Stimulated activated CD8-positive, alpha-beta memory T cell treated with anti-CD3 and anti-CD28 coated beads, Interleukin-2, amount 100 ng/mL, for 48 hours (primary cell): ENCODE data around the gene MFAP2.
A peak's percentile ranks its signal among the peaks of the same experiment; 100 is the strongest.
"Not testable (repeated sequence)": the region's sequence is repeated elsewhere in the genome, so short reads cannot be mapped to it uniquely, and the experiment has no call there.

Experiments used
- DNase-seq, 2 donors: peaks; one replicate each; pipeline ENCODE4 v3.0.0-alpha.2; 2020; ENCODE audit warnings: low read depth in 2 of 2

MFAP2 gene

DNA sequence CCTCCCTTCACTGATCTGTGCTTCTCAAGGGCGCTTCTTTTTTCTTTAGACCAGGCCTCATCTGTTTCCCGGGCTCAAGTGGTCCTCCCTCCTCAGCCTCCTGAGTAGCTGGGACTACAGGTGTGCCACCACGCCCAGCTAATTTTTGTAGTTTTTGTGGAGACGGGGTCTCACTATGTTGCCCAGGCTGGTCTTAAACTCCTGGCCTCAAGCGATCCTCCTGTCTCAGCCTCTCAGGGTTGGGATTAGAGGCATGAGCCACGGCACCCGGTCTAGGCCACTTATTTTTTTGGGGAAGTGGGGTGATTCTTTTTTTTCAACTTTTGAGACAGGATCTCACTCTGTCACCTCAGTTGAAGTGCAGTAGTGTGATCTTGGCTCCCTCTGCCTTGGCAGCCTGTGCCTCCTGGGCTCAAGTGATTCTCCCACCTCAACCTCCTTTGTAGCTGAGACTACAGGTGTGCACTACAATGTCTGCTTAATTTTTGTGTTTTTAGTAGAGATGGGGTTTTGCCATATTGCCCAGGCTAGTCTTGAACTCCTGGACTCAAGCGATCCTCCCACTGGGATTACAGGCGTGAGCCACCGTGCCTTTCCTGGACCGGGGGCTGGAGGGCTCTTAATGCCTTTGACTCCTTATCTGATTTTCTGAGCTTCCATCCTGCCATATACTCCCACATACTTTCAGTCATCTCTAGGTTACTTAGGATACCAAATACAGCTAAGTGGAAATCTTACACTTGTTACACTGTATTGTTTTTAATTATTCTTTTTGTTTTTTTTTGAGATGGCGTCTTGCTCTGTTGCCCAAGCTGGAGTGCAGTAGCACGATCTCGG, 18.9 kb downstream of the MFAP2 start:
- DNase-seq, result no peak

DNA sequence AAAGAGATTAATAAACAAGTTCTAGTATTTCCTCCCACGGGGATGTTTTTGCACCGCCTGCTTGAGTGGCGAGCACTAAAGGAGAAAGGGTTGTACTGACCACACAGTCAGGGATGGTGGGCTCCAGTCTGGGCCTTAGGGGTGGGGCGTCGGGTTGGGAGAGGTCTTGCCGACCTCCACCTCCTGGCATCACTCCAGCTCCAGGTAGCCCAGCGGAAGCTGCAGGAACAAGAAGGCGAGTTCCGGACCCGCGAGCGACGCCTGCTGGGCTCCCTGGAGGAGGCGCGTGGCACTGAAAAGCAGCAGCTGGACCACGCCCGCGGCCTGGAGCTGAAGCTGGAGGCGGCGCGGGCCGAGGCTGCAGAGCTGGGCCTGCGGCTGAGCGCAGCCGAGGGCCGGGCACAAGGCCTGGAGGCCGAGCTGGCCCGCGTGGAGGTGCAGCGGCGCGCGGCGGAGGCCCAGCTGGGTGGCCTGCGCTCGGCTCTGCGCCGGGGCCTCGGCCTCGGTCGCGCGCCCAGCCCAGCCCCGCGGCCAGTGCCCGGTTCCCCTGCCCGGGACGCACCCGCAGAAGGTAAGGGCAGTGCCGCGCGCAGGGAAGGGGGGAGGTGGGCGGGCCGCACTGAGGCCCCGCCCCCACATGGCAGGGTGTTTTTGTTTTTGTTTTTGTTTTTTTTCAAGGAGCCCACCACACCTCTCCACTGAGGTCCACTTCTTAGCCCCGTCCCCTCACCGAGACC, 19.7 kb downstream of the MFAP2 start:
- peak; percentile 75 to 78 for DNase-seq

DNA sequence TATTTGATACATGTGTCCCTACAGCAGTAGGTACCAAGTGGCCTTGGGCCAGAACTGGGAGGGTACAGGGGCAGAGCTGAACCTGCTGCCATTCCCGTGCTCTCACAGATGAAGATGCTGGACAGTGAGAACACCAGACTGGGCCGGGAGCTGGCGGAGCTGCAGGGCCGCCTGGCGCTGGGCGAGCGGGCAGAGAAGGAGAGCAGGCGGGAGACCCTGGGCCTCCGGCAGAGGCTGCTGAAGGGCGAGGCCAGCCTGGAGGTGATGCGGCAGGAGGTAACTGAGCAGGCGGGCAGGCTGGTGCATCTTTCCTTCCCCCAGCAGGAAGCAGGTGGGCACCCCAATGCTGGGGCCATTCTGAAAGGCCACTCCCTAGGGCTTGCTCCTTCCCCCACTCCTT, 21.9 kb downstream of the MFAP2 start:
- DNase-seq, result no peak

DNA sequence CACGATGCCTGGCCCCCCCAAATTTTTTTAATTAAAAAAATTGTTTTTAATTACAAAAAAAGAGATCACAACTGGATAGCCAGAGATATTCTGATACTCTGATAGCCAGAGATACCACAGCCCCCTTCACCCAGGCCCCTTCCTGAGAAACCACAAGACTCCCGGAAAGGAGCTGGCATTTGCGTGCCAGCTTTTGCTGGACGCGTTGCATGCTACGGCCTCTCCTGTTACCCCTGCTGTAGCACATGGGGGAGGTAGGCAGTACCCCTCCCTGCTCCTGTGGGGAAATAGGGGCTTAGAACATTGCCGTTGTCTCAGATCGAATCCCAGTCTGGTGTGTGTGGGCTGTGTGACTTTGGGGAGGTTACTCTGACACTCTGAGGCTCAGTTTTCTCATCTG, 22.7 kb downstream of the MFAP2 start:
- DNase-seq, result no peak

- DNase-seq, result no peak
Measured at GRCh38 chr1:16956775-16957174, 23.6 kb downstream of the MFAP2 start.

GRCh38 chr1:16955186-16955585, 25.2 kb downstream of the MFAP2 start:
- no peak for DNase-seq

- no peak for DNase-seq
Measured at GRCh38 chr1:16954579-16954978, 25.8 kb downstream of the MFAP2 start.

- not testable (repeated sequence) for DNase-seq
Measured at GRCh38 chr1:16952376-16952775, 28.0 kb downstream of the MFAP2 start.

DNA sequence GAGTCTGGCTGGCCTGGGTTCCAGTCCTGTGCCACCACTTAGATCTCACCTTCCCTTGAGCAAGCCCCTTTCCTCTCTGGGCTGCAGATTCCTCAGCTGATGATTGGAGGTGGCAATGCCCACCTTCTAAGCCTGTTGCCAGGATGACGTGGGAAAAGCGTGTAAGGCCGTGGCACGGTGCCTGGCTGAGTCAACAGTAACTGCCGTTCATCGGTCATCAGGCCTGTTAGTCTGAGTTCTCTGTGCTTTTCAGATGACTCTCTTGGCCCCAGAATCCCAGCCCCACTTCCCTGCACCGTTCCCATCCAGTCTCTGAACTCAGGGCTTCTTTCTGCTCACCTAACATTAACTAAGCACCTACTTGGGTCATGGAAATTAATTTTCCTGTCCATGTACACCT, 31.4 kb downstream of the MFAP2 start:
- not testable (repeated sequence) for DNase-seq

GRCh38 chr1:16948282-16948891, 32.0 kb downstream of the MFAP2 start:
- not testable (repeated sequence) for DNase-seq

DNA sequence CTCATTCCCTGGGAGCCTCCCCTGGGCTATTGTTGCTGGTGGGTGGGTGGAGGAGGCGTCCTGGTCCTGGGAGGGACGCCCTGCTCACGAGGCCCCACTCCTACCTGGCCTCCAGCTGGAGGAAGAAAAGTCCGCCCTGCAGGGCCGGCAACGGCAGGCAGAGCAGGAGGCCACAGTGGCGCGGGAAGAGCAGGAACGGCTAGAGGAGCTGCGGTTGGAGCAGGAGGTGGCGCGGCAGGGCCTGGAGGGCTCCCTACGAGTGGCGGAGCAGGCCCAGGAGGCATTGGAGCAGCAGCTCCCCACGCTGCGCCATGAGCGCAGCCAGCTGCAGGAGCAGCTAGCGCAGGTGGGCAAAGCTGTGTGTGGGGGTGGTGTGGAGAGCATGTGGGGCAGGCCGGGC, 33.8 kb downstream of the MFAP2 start:
- no peak for DNase-seq

GRCh38 chr1:16946185-16946584, 34.2 kb downstream of the MFAP2 start:
- not testable (repeated sequence) for DNase-seq

GRCh38 chr1:16945512-16945911, 34.9 kb downstream of the MFAP2 start:
- DNase-seq, result not testable (repeated sequence)

DNA sequence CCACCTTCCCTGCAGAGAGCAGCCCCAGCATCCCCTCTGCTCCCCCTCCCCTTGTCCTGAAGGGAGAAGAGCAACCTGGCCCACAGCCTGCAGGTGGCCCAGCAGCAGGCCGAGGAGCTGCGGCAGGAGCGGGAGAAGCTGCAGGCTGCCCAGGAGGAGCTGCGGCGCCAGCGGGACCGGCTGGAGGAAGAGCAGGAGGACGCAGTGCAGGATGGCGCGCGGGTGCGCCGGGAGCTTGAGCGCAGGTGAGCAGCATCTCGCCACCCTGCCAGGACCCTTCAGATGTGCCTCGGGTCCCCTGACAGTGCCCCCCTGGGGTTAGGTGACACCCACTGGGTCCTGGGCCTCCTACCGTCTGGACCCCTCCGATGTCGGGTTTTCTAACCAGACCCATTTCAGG, 36.4 kb downstream of the MFAP2 start:
- DNase-seq, result no peak

DNA sequence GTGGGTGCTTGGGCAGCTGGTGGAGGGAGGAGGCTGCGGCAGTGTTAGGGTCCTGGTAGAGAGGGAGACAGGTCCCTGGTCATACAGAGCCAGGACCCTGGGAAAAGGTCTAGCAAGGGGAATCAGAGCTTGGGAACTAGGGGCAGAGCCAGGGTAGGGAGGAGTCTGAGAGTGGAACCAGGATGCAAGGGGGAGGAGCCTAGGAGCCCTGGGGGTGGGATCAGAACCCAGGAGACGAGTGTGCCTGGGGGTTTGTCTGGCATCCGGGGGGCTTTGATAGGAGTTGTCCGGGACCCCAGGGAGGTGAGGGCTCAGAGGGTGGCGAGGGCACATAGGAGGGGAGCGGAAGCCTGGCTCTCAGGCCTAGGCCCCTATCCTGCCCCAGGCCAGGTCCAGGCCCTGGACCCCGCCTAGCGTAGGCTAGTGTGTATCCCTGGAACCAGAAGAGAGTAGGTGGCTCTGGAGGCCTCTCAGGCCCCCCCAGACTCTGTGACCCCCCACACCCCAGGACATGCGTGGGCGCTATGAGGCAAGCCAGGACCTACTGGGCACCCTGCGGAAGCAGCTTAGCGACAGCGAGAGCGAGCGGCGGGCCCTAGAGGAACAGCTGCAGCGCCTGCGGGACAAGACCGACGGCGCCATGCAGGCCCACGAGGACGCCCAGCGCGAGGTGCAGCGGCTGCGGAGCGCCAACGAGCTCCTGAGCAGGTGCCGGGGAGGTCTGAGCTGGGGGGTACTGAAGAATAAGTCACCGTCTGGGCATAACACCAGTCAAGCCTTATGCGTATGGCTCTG, 40.8 kb downstream of the MFAP2 start:
- DNase-seq, result not testable (repeated sequence)

GRCh38 chr1:16938351-16939321, 41.8 kb downstream of the MFAP2 start:
- DNase-seq, result no peak

DNA sequence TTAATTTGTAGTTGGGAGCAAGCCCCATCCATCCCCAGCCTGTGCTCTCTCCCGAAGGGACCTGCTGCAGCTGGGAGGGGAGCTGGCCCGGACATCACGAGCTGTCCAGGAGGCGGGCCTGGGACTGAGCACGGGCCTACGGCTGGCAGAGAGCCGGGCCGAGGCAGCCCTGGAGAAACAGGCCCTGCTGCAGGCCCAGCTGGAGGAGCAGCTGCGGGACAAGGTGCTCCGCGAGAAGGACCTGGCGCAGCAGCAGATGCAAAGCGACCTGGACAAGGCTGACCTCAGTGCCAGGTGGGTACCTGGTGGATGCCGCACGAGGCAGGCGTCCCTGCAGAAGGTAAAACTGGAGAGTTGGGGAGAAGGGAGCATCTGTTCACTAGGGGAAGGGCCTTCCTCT, 43.8 kb downstream of the MFAP2 start:
- DNase-seq, result not testable (repeated sequence)

DNA sequence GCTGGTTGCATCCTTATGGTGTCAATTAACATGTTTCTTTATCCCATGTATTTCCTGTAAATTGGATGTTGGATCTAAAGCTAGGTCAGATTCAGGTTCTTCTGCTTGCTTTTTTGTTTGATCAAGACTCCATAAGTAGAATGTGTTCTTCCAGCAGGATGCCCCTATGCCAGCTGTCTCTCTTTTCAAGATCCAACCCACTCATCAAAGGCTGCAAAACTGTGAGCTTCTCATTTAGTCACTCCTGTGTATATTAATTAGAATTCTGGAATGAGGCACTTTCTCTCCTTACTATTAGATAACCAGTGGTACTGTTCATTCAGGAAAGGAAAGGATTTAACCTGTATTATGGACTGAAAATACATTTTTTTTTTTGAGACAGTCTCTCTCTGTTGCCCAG, 46.5 kb downstream of the MFAP2 start:
- DNase-seq, result not testable (repeated sequence)

- not testable (repeated sequence) for DNase-seq
Measured at GRCh38 chr1:16931206-16931934, 49.0 kb downstream of the MFAP2 start.
